GM18519 (cell line): Measurements from ENCODE around the gene RNF214.

Experiments used
- ATAC-seq: cut with Tn5 transposase; IDR thresholded peaks from one replicate; pipeline ENCODE4 v1.9.1; 2021; ENCODE audit warnings: mild to moderate bottlenecking, moderate library complexity; ENCODE audit not compliant: unreplicated experiment, low FRiP score

The RNF214 gene

DNA sequence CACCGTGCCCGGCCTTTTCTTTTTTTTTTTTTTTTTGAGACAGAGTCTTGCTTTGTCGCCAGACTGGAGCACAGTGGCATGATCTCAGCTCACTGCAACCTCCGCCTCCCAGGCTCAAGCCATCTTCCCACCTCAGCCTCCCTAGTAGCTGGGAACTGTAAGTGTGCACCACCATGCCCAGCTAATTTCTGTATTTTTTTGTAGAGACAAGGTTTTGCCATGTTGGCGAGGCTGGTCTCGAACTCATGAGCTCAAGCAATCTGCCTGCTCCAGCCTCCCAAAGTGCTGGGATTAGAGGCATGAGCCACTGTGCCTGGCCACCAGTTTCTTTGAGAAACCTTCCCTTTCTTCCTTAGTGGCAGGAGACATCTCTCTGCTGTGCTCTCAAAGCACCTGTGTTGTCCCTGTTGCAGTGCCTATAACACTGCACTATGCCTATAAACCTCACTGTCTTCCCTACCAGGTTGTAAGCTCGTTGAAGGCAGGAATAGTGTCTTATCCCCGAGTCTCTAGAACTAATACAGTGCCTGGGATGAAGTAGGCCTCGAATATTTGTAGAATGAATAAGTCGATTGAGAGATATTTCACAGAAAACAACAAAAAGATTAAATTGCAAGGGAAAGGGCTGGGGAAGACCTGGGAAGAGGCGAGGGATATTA, 19.6 kb upstream of the RNF214 start:
- ATAC-seq = no peak

DNA sequence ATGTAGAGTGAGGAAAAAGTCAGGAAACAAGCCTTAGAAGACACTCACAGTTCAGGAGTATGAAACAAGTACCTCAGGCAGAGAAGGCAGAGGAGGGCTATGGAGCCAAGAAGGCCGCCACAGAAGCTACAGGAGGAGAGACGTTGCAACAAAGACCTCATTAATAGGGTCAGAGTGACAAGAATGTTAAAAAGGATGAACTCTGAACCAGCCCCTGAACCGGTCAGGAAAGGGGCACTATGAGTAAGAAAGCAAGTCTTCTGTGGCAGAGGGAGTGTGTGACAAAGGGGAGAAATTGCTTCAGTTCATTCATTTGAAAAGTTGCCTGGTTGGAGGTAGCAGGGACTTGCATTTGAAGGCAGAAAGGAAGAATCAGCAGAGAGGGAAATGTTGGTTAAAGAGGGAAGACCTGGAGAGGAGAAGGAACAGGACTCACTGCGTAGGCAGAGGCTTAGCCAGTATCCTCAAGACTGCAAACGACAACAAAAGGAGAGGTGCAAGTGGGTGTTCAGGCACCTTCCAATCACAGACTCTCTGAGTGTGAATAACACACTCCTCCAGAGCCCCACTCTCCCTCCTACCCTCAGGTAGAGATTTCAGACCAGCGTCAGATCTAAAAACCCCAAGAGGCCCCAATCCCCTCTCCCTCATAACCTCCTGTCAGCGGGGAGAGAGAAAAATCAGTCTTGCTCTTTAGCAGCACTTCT, 17.9 kb upstream of the RNF214 start:
- ATAC-seq = no peak

DNA sequence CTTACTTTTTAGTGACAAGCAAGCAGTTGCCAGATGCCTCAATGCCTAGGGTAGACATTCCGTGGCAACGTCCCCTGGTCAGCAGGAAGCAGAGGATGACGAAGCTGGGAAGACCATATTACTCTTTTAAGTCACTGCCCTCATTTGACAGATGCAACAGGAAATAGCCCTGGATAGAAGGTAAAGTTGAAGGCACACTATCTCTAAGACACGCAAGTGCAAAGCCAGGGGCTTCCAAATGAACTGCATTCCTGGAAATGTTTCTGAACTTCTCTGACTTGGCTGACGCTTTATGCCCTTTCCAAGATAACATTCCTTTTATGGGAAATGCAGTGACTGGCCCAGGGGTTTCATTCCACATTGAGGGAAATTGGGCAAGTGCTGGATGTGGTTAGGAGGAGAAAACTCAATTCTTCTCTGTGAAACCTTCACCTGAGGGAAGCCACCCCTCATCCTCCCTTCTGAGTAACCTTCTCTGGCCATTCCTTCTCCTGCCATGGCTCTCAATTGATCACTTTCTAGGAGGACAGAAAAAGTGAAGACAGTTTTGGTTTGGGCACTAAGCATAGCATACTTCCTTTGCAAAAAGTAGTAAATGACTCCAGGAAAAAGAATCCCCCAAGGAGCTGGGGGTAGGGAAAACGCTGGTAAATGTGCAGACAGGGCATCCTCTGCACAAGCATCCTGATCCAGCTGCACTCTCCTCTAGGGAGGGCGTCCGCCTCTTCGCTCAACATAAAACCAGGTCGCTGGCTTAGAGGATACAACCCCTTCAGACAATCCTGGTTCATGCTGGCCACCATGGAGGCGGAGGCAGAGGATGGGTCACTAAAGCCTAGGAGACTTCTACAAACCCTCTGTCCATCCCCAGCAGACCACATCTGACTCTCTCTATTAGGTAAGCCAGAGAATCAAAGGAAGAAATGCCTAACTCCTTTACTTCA, 15.1 kb upstream of the RNF214 start:
- no peak for ATAC-seq

DNA sequence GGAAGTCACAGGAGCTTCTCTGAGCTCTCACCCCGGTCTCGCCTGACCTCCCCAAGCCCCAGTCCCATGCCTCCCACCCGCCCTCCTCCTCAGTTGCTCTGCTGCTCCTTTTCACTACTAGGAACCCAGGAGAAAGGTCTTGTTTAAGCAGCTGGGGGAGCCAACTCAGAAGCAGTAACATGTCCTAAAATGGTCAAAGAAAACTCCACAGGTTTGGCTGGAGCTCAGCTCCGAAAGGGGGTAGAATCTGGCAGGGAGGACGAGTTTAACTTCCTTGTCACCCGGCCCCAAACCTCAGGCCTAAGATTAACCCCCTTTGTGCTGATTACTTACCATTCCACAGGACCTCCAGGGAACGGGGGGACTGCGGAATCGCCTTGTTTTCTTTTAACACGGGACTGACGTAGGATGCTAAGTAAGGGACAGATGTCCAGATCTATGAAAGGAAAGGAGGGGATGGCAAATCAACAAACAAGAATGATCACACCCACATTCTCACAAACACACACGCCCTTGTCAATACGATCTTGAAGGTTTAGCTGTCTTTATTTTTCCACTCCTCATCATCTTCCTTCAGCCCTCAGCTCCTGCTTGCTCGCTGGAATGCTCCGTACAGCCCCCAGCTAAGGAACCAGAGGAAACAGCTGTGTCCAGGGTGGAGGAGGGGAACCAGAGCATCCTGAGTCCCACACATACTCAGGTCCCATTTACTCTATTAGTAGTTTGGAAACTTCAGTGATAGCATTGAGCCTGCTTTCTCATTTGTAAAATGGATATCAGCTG, 14.1 kb upstream of the RNF214 start:
- ATAC-seq = no peak

DNA sequence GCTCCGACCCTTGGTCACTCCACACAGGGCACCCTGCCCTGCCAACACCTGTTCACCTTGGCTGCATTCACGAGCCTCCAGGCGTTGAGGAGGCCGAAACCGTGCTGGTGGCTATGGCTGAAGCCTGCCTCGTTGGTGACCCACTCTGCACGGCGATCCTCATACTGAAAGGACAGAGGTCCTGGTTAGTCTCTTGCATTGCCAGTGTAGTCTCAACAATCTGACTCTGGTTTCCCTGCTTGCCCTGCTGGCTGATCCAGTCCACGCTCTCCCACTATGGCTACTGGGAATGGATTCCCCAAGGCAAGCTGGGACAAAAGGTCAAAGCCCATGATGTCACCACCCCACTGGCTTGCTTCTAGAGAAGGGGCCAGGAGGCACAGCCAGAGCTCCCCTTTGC, 13.5 kb upstream of the RNF214 start:
- no peak for ATAC-seq

DNA sequence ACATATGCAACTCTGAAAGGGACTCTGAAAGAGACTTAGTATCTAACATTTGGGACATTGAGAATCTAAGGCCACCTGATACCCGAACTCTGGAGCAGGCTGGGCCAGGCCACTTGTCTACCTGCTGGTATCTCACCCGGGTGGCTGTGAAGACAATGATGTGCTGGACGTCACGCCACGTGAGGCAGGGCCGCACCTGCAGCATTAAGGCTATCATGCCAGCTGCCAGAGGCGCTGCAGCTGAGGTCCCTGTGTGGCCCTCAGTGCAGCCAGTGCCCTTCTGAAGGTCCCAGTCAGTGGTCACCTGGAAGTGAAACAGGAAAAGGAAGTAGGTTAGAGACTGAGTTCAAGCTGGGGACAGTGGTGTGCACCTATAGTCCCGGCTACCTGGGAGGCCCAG, 13.0 kb upstream of the RNF214 start:
- no peak for ATAC-seq

DNA sequence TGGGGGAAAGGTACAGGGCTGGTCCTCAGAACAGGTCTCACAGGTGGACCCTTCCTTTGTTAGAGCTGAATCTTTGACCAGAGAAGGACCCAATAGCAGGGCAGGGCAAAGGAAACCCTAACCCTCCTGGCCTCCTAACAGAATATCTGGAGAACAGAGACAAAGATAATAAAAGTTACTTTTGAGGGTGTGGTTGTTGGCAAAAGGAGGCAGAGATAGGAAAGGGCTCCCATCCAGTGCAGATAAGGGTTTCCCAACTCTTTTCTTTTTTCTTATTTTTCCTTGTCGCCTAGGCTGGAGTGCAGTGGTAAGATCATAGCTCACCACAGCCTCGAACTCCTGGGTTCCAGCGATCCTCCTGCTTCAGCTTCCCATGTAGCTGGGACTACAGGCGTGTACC, 12.5 kb upstream of the RNF214 start:
- no peak for ATAC-seq

DNA sequence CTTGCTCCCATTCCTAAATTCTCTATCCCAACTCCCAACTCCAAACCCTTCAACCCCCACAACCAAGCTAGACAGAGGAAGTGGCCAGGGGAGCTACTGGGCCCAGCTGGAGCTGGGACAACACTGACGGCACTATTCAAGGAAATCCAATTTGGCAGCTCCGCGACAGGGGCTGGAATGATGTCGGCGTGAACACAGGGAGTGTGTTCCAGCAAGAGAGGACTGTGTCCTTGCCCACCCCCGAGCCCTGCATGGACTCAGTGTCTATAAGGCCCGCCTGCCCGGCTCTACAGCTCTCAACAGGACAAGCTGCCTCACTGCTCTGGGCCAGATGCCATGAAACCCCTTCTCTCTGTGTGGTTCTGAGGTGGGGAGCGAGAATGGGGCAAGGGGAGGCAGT, 11.9 kb upstream of the RNF214 start:
- no peak for ATAC-seq

DNA sequence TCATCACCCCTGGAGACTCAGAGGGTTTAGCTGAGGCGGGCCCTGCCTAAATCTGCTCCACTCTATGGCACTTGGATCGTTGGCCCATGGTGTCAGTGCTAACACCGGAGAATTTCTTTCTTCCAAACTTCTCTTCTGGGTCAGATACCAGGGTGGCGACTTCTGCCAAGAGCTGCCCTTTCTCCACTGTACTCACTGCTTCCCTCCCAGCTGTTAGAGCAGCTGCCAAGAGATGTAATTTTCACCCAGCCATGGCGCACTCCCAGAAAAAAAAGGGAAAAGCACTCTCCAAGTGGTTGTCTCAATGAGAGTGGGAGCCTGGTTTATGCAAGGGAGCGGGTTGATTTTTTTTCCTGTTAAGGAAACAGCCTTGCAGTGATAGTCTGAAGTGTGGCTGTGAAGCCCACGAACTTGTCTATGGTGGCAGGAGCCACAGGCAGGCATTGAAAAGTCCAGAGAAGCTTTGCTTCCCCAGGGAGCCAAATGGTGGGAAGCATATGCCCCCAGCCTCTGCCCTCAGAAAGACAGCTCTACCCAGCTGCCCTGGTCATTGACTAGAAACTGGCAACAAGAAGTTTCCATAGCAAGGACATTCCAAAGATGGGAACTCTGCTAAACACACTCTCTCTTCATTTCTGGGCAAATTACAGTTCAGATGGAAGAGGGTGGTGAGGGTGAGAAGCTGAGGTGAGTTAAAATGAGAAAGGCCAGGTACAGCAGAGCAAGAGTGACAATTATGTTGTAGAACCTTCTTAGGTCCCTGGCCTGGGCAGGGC, 11.3 kb upstream of the RNF214 start:
- ATAC-seq = no peak

DNA sequence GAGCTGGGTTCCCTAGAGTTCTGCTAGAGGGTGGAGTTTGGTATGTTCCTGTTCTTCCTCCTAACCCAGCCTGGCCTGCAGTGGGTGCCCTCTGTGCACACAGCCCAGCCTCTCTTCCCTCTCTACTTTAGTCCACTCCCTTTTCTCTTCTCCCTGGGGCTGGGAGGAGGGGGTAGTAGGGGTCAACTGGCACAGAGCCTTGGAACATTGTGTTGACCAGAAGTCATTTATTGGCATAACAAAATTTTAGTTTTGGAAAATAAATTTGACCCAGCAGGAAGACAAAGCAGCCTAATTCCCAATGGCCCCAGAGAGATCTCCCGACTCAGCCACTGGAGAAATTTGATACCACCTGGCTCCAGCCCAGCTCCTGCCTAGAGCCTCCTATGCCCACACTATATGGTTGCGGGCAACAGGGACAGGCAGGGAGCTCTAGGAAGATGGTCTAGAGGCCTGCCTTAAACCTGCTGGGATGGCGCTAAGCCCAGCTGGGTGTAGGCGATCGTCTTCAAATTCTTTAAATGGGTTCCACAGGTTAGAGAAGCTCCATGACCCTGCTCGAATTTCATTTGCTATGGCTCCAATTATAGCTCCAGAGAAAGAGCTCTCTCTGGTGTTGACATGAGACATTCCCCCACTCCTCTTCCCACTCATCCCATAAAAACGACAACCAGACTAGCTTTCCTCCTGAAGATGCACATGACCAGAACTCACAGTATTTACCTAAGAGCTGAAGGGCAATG, 10.5 kb upstream of the RNF214 start:
- no peak for ATAC-seq

DNA sequence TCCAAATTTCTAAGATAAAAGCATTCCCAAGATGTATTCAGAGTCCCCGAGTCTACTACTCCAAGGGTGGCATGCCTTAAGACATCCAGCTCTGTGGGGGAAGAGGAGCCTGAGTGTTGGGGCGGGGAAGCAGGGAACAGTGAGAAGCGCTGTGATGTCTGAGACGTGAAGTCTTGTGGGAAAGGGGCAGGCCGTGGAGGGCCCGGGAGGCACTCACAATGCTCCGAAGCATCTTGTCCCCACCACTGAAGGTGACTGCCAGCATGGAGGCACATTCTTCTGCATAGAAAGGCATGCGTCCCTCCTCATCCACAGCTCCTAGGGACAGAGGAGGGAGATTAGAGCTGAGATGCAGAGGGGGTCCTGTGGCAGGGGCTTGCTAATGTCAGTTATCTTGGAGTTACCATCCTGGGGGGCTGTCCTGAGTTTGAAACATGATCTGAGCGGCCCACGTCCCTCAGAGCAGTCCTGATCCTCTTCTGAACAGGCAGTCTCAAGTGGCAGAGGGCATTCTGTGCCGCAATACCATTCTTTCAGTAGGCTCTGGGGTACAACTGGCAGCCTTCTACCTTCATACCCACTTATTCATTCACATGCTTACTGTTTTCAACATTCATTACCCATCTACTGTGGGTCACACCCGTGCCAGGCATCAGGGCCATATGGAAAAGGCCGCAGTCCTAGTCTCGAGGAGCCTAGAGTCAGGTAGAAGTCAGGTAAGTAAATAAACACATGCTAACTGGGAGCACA, 9.3 kb upstream of the RNF214 start:
- ATAC-seq = no peak

DNA sequence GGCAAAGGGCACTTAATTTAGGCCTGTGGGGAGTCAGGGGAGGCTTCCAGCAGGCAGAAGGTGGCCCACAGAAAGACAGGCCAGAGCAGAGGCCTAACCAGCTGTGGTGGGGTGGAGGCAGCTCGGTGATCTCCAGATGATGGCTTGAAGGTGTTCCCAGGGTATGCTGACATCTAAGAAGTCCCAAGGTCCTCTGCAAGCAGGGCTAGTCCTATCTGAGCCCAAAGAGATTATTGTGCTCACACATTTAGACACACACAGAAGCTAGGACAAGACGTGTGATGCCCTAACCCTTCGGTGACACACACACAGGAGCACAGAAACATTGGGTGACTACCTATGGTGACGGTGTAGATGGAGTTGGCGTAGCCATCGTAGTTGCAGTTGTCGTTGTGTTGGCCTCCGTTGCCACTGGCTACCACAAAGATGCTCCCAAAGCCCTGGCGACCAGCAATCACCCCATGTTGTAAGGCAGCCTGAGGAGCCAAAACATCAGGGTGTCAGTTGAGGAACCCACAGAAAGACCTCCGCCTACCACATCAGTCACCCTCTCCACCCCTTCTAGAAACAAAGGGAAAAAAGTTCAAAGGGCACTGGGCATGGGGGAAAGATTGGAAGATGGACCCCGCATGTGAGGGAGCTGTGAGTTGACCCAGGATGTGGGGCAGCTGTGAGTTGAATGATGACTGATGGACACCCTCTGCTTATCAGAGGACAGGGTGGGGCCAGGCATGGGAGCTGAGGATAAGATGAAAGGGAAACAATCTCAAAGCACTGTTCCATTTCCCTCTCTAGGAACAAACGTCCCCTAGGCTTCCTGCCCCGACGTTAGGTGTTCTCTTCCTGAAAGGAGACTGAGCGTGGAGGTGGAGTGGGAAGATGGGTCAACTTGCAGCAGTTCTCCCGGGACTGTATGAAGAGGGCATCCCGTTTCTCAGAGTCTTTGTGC, 8.5 kb upstream of the RNF214 start:
- no peak for ATAC-seq

DNA sequence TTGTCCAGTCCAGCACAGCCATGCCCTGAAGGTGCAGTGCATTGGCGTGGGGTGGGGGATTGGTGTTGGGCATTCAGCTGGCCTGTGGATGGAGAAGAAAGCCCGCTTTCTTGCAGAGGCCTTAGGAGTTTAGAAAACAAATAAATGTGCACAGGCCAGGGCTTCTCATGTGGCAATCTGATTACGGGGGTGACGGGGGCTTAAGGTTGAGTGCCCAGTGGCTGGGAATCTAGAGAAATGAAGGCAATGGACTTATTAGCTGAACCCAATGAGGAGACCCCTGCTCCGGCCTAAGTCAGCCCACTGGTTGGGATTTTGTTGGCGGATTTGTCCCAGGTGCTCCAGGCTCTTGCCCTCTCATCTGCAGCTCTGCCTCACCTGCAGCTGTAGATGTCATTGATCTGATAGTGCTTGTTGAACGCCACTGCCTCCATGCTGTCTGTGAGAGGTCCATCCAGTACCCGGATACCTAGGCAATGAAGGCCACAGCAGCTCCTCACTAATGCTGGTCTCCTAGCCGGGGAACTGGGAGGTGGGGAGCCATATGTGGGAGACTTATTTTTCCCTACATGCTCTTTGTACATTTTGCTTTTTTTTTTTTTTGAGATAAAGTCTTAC, 6.8 kb upstream of the RNF214 start:
- ATAC-seq = no peak

DNA sequence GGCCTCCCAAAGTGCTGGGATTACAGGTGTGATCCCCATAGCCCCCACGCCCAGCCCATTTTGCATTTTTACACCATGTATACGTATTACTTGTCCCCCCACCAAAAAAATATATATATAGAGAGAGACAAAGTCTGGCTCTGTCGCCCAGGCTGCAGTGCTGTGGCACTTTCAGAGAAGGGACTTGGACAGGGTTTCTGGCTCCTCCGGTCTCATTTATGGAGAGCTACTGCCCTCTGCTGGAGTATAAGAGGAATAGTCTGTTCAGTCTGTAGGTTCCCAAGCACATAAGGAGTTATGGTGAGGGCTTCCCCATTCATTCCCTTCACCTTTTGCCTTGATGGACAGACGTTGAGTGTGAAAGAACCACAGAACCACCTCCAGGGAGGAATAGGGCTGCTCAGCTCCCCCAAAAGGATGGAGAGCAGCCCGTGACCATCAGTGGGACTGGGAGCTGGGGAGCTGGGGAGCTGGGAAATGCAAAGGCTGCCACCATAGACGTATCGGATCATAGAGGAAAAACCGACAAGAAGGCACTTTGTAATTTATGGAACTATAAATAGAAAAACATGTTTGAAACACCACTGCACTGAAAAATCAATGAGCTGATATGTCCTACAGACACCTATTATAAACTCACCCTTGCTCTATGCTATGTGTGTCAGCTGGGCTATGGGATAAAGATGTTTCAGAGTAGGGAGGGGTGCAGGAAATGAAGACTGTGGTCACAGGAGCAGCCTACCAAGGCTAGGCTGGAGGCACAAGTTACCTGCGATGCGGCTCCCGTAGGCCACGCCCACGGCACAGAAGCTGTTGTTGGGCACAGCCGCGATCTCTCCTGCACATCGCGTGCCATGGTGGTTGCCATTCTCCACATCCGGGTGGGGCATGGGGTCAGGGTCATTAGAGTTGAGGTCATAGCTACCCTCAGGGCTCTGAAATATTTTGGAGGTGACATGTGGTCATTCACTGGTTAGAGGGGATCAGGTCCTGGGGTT, 5.8 kb upstream of the RNF214 start:
- no peak for ATAC-seq

DNA sequence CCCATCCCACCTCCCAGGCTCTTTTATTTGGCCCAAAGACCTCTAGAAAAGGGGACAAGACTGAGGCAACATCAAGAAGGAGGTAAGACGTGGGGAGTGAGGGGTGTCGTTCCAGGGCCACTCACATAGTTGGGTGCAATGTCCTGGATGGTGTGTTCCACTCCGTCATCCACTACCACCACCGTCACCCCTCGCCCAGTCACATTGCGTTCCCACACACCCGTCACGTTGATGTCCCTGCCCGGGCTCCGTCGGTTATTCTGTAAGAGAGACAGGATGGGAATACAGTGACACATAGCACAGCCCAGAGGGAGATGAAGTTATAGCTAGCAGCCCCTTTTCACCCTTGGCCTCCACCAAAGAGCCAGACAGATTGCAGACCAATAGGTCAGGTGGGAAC, 4.4 kb upstream of the RNF214 start:
- no peak for ATAC-seq

DNA sequence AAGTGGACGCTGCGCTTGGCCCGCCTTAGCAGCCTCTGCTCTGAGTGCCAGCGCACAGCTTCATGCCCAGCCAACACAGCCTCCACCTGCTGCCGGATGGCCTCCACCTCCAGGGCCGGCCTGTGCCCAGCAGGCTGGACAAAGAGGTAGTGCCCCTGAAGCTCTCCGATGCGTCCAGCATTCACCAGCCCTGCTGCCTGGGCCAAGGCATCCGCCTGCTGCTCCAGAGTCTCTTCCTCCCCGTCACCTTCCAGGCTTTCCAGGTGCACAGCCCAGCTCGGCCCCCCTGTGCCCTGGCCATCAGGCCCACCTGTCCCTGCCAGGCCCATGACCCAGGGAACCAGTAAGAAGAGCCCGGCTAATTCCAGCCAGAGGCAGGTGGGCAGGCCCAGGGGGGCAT, 3.1 kb upstream of the RNF214 start:
- ATAC-seq = no peak
